BE2C (cell line): ENCODE results near the gene PLBD2.

Experiments used
- DNase-seq: peaks from one replicate; pipeline ENCODE4 v3.0.0-alpha.2; 2020
- H3K27me3 ChIP-seq: fragments of 250-450 bp; sonication (Bioruptor Pico); 2 replicates; pipeline ENCODE4 v1.5.1; 2020; ENCODE audit warnings: mild to moderate bottlenecking
- H3K36me3 ChIP-seq: fragments of 250-450 bp; sonication (Bioruptor Pico); 2 replicates; pipeline ENCODE4 v1.5.1; 2020; ENCODE audit warnings: mild to moderate bottlenecking
- H3K4me1 ChIP-seq: fragments of 250-450 bp; sonication (Bioruptor Pico); 2 replicates; pipeline ENCODE4 v1.5.1; 2020
- H3K4me3 ChIP-seq: 2 replicates; pipeline ENCODE4 v1.5.1; 2011; ENCODE audit warnings: low read depth, low read length
- H3K9me3 ChIP-seq: fragments of 250-450 bp; sonication (Bioruptor Pico); 2 replicates; pipeline ENCODE4 v1.5.1; 2020
- TF ChIP-seq, protein P1 (sequence below): IDR thresholded peaks from 2 replicates; pipeline ENCODE4 v1.5.1; 2012; ENCODE audit warnings: mild to moderate bottlenecking, low read depth, low read length

The PLBD2 gene

DNA sequence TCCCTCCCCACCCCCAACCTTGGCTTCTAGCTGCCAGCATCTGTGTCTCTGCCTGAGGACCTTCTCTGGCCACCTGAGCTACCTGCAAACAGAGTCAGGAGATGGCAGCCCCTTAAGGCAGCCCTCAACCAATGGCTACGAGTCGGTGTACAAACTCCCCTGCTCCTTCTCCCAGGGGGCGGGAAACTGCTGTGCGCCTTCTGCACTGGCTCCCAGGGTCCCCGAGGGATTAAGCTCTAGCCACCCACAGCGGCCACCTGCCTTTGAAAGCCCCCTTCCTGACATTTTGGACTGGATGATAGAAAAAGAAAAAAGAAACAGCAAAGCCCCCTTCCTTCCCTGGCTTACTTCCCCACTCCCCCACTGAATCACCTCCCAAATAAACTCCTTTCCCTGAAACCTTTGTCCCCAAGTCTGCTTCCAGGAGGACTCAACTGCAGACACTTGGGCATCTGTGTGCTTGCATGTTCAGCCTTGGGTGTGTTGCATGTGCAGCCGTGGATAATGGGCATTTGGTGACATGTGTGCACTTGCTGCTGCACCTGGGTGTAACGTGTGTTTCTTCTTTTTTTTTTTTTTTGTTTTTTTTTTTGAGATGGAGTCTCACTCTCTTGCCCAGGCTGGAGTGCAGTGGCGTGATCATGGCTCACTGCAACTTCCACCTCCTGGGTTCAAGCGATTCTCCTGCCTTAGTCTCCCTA, 39.3 kb downstream of the PLBD2 start:
- Histone ChIP-seq H3K4me1 (no peaks in the 10 kb centered on the region), H3K9me3 (no peaks in the 10 kb centered on the region), H3K27me3 (peaks cover 19% of the 10 kb centered on the region), H3K4me3 (no peak overlapping the region), H3K36me3 (no peaks in the 10 kb centered on the region)
- TF ChIP-seq, protein P1, sequence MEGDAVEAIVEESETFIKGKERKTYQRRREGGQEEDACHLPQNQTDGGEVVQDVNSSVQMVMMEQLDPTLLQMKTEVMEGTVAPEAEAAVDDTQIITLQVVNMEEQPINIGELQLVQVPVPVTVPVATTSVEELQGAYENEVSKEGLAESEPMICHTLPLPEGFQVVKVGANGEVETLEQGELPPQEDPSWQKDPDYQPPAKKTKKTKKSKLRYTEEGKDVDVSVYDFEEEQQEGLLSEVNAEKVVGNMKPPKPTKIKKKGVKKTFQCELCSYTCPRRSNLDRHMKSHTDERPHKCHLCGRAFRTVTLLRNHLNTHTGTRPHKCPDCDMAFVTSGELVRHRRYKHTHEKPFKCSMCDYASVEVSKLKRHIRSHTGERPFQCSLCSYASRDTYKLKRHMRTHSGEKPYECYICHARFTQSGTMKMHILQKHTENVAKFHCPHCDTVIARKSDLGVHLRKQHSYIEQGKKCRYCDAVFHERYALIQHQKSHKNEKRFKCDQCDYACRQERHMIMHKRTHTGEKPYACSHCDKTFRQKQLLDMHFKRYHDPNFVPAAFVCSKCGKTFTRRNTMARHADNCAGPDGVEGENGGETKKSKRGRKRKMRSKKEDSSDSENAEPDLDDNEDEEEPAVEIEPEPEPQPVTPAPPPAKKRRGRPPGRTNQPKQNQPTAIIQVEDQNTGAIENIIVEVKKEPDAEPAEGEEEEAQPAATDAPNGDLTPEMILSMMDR: no peak
- no peak for DNase-seq

DNA sequence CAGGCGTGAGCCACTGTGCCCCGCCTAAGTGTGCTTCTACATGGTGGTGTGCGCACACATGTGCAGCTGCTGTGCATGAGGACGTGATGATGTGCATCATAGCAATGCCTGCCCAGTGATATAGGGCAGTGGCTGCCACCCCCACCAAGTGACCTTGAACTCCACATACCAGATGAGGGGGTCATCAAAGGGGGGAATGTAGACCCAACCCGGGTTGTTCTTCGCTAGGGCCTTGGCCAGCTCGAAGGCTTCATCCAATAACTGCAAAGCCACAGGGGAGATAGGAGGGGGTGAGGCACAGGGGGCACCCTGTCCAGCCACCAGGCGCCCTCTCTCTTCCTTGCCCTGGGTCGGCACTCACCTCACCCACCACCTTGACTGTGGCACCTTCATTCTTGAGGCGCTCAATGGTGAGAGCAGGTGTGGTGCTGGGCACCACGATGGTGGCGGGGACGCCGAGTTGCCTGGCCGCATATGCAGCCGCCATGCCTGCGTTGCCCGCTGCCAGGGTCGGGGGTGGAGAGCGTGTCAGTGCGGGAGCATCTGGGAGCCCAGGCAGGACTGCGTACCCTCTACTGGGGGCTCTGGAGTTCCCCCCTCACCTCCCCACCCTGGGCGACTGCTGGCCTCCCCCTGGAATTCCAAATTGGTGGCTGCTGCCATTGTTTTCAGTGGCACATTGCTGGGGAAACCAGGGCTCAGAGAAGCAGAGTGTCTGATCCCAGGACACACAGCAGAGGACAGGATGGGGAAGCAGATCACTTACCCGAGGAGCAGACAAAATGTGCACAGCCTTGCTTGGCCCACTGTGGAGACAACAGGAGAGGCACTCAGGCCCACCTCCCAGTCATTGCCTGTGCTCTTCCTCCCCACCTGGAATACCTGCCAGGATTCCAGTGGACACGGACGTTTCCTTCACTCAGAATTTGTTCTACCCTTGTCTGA, 40.2 kb downstream of the PLBD2 start:
- H3K4me1 ChIP-seq: no peaks in the 10 kb centered on the region
- no peaks in the 10 kb centered on the region for H3K36me3 ChIP-seq
- TF ChIP-seq, protein P1: no peak
- H3K9me3 ChIP-seq: no peaks in the 10 kb centered on the region
- H3K27me3 ChIP-seq: peaks cover 19% of the 10 kb centered on the region
- DNase-seq: no peak
- no peak overlapping the region for H3K4me3 ChIP-seq

- no peaks in the 10 kb centered on the region for H3K36me3 ChIP-seq
- TF ChIP-seq, protein P1: no peak
- H3K4me3 ChIP-seq: no peak overlapping the region
- no peak for DNase-seq
- no peaks in the 10 kb centered on the region for H3K4me1 ChIP-seq
- peaks cover 19% of the 10 kb centered on the region for H3K27me3 ChIP-seq
- H3K9me3 ChIP-seq: no peaks in the 10 kb centered on the region
Observed at GRCh38 chr12:113399490-113399889, 41.1 kb downstream of the PLBD2 start.

GRCh38 chr12:113400362-113400761, 42.0 kb downstream of the PLBD2 start:
- TF ChIP-seq, protein P1: no peak
- no peak for DNase-seq
- no peaks in the 10 kb centered on the region for H3K4me1 ChIP-seq

DNA sequence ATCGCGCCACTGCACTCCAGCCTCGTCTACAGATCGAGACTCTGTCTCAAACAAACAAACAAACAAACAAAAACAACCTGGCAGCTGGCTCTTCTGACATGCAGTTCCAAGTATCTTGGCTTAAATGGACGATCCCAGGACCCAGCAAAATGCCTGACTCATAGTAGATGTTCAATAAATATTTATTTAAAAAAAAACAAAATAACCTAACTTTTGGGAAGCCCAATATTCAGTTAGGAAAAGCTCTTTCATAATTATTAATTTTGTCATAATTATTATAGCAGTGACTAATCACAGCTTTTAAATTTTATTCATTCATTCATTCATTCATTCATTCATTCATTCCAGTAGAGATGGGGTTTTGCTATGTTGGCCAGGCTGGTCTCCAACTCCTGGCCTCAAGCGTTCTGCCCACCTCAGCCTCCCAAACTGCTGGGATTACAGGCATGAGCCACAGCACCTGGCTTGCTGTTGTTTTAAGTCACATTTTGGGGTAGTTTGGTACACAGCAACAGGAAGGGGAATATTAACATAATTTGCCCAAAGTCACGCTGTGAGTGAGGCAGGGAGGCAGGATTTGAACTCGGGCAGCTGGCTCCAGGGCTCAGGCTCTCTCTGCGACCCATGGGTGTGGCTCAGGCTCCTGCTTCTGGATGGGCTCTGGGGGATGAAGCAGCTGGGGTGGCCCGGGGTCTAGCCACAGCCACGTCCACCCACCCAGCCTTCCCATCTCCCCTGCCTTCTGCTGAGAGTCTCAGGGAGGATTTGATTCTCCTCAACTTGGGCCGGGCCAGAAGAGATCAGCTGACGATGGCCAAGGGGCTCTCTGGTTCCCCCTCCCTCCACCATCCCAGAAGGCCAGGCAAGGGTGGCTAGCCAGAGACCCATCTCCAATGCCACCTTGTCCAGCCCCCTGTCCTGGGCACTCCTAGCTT, 42.9 kb downstream of the PLBD2 start:
- H3K4me1 ChIP-seq: no peaks in the 10 kb centered on the region
- no peak for DNase-seq
- H3K9me3 ChIP-seq: no peaks in the 10 kb centered on the region
- no peak overlapping the region for H3K4me3 ChIP-seq
- TF ChIP-seq, protein P1: no peak
- H3K36me3 ChIP-seq: no peaks in the 10 kb centered on the region
- peaks cover 15% of the 10 kb centered on the region for H3K27me3 ChIP-seq

More at GRCh38 chr12:113400362-113400761, 42.0 kb downstream of the PLBD2 start:
- Histone ChIP-seq H3K4me3 (no peak overlapping the region), H3K36me3 (no peaks in the 10 kb centered on the region), H3K9me3 (no peaks in the 10 kb centered on the region), H3K27me3 (peaks cover 19% of the 10 kb centered on the region)
